Breast epithelium (tissue), 3 donors: ENCODE measurements around the gene SORL1.

Source experiments
- CTCF ChIP-seq, 3 donors: fragments of 450-650 bp; IDR thresholded peaks; one replicate each; pipeline ENCODE4 v1.5.1; 2016 to 2017; ENCODE audit warnings: antibody characterized with exemption in 3 of 3, mild to moderate bottlenecking in 3 of 3, moderate library complexity in 3 of 3
- POLR2A ChIP-seq: fragments of 450-650 bp; IDR thresholded peaks from one replicate; pipeline ENCODE4 v1.6.1; 2016; ENCODE audit warnings: antibody characterized with exemption, mild to moderate bottlenecking, moderate library complexity

- TF ChIP-seq CTCF (IDR thresholded peaks at IDR 0.05) (no peak), POLR2A (no peak)
These were observed 25.4 kb upstream of the SORL1 start for GRCh38 chr11:121426476-121427399.
